ENCODE data around the gene ACTMAP. TPM values are rescaled to one million over a fixed set of nuclear protein-coding genes. Genes with fewer than 3 reads are reported as not detected.

The ACTMAP gene
- total and polyA plus RNA-seq, 2 experiments from 2014 or later = 3.2 to 14.8 TPM

- Histone ChIP-seq H3K4me3 (no peak overlapping the region), H2AFZ (no peak overlapping the region), H4K20me1 (ENCODE audit: insufficient read depth, poor library complexity, severe bottlenecking) (peaks cover 5% of the 10 kb centered on the region), H3K4me1 (ENCODE audit: insufficient read depth) (peaks cover 13% of the 10 kb centered on the region), H3K27ac (no peak overlapping the region), H3K27me3 (no peaks in the 10 kb centered on the region), H3K4me2 (no peak overlapping the region), H3K9me2 (replicated peaks; ENCODE audit: insufficient read depth) (no peaks in the 10 kb centered on the region), H3K79me2 (peaks cover 48% of the 10 kb centered on the region), H3K9me3 (ENCODE audit: low read depth) (no peaks in the 10 kb centered on the region), H3K36me3 (replicated peaks; ENCODE audit: insufficient read depth, low read depth) (peaks cover 3% of the 10 kb centered on the region)
- DNase-seq (ENCODE audit: low spot score) = no peak
- TF ChIP-seq EZH2phosphoT487 (IDR thresholded peaks at IDR 0.05; ENCODE audit: low read depth, severe bottlenecking, unreplicated experiment) (no peak), CTCF (IDR thresholded peaks at IDR 0.05; ENCODE audit: poor library complexity) (no peak), EZH2 (IDR thresholded peaks at IDR 0.05; ENCODE audit: borderline replicate concordance) (no peak)
- 96% methylated on average over 13 of the region's 13 CpGs for WGBS (ENCODE audit: low lambda C conversion rate, missing lambda C conversion rate)
Measured at GRCh38 chr19:40759352-40759751, 9.1 kb upstream of the ACTMAP start.

GRCh38 chr19:40758491-40758890 lies 8.2 kb upstream of the ACTMAP start:
- no peak overlapping the region for H3K27ac ChIP-seq
- peaks cover 57% of the 10 kb centered on the region for H3K79me2 ChIP-seq
- H3K9me2 ChIP-seq (replicated peaks; ENCODE audit: insufficient read depth) = no peaks in the 10 kb centered on the region
- peaks cover 5% of the 10 kb centered on the region for H4K20me1 ChIP-seq (ENCODE audit: insufficient read depth, poor library complexity, severe bottlenecking)
- H3K36me3 ChIP-seq (replicated peaks; ENCODE audit: insufficient read depth, low read depth) = no peaks in the 10 kb centered on the region
- no peaks in the 10 kb centered on the region for H3K9me3 ChIP-seq (ENCODE audit: low read depth)
- no peak for DNase-seq (ENCODE audit: low spot score)
- H3K4me3 ChIP-seq = no peak overlapping the region
- 96% methylated on average over 3 of the region's 3 CpGs for WGBS (ENCODE audit: low lambda C conversion rate, missing lambda C conversion rate)
- H3K4me1 ChIP-seq (ENCODE audit: insufficient read depth) = peaks cover 21% of the 10 kb centered on the region
- H3K27me3 ChIP-seq = no peaks in the 10 kb centered on the region
- no peak overlapping the region for H3K4me2 ChIP-seq
- no peak overlapping the region for H2AFZ ChIP-seq
- TF ChIP-seq EZH2phosphoT487 (IDR thresholded peaks at IDR 0.05; ENCODE audit: low read depth, severe bottlenecking, unreplicated experiment) (no peak), CTCF (IDR thresholded peaks at IDR 0.05; ENCODE audit: poor library complexity) (no peak), EZH2 (IDR thresholded peaks at IDR 0.05; ENCODE audit: borderline replicate concordance) (no peak)

- Histone ChIP-seq H4K20me1 (ENCODE audit: insufficient read depth, poor library complexity, severe bottlenecking) (peaks cover 5% of the 10 kb centered on the region), H3K4me1 (ENCODE audit: insufficient read depth) (peaks cover 30% of the 10 kb centered on the region), H3K4me3 (no peak overlapping the region), H2AFZ (no peak overlapping the region), H3K27me3 (no peaks in the 10 kb centered on the region), H3K9me2 (replicated peaks; ENCODE audit: insufficient read depth) (no peaks in the 10 kb centered on the region), H3K27ac (no peak overlapping the region), H3K36me3 (replicated peaks; ENCODE audit: insufficient read depth, low read depth) (no peaks in the 10 kb centered on the region), H3K9me3 (ENCODE audit: low read depth) (no peaks in the 10 kb centered on the region), H3K4me2 (no peak overlapping the region), H3K79me2 (peaks cover 73% of the 10 kb centered on the region)
- DNase-seq (ENCODE audit: low spot score) = no peak
- TF ChIP-seq CTCF (IDR thresholded peaks at IDR 0.05; ENCODE audit: poor library complexity) (no peak), EZH2phosphoT487 (IDR thresholded peaks at IDR 0.05; ENCODE audit: low read depth, severe bottlenecking, unreplicated experiment) (no peak), EZH2 (IDR thresholded peaks at IDR 0.05; ENCODE audit: borderline replicate concordance) (no peak)
- 89% methylated on average over 10 of the region's 11 CpGs for WGBS (ENCODE audit: low lambda C conversion rate, missing lambda C conversion rate)
Measured at GRCh38 chr19:40756502-40757110, 6.3 kb upstream of the ACTMAP start.
